Common myeloid progenitor, CD34-positive (primary cell): Measurements from ENCODE around the gene TMCO4.

Source experiments
- CTCF ChIA-PET: fragments of 350-600 bp; sonication (Branson Sonifier 250); formaldehyde crosslinking; loops from one replicate; lab custom pipeline; 2021; ENCODE audit warnings: antibody characterized with exemption; lab: Charles Lee
- POLR2A ChIA-PET: fragments of 350-600 bp; sonication (Branson Sonifier 250); formaldehyde crosslinking; loops from one replicate; lab custom pipeline; 2021; ENCODE audit warnings: antibody characterized with exemption; lab: Charles Lee
- DNase-seq, 3 donors: peaks; one replicate each; pipeline versions ENCODE4 v3.0.0 to v3.0.0-alpha.2; 2013
- H3K27ac ChIP-seq, 2 experiments: 1 replicate in 1 of 2; 2 replicates in 1 of 2; pipeline ENCODE4 v1.7.0; 2013; ENCODE audit warnings: inconsistent platforms in 2 of 2, low read length in 2 of 2, mild to moderate bottlenecking in 2 of 2, low read depth in 1 of 2, moderate library complexity in 1 of 2; ENCODE audit not compliant: severe bottlenecking in 2 of 2, insufficient read depth in 1 of 2, poor library complexity in 1 of 2
- H3K27me3 ChIP-seq, 5 experiments: replicated peaks in 2 of 5; 1 replicate in 3 of 5; 2 replicates in 2 of 5; pipeline versions ENCODE4 v1.6.1 to v1.7.0; 2013; ENCODE audit warnings: low read length in 4 of 5, mild to moderate bottlenecking in 2 of 5, moderate library complexity in 2 of 5, inconsistent platforms in 1 of 5; ENCODE audit not compliant: insufficient read depth in 5 of 5, control insufficient read depth in 4 of 5
- H3K36me3 ChIP-seq, 4 experiments: 1 replicate in 2 of 4; 2 replicates in 2 of 4; pipeline versions ENCODE4 v1.6.1 to v1.7.0; 2013; ENCODE audit warnings: low read length in 3 of 4, control low read depth in 1 of 4, mild to moderate bottlenecking in 1 of 4; ENCODE audit not compliant: control insufficient read depth in 4 of 4, insufficient read depth in 4 of 4
- H3K4me1 ChIP-seq, 4 experiments: 1 replicate in 3 of 4; 2 replicates in 1 of 4; pipeline versions ENCODE4 v1.6.1 to v1.7.1; 2013; ENCODE audit warnings: low read length in 3 of 4, mild to moderate bottlenecking in 3 of 4, control low read depth in 1 of 4, inconsistent platforms in 1 of 4, moderate library complexity in 1 of 4; ENCODE audit not compliant: control insufficient read depth in 4 of 4, insufficient read depth in 4 of 4; ENCODE audit errors: control extremely low read depth in 1 of 4
- H3K4me3 ChIP-seq, 7 experiments: 1 replicate in 4 of 7; 2 replicates in 3 of 7; pipeline versions ENCODE4 v1.5.1 to v1.7.0; 2013; ENCODE audit warnings: mild to moderate bottlenecking in 7 of 7, low read length in 6 of 7, moderate library complexity in 6 of 7, inconsistent platforms in 2 of 7, low read depth in 2 of 7, control low read depth in 1 of 7; ENCODE audit not compliant: insufficient read depth in 4 of 7, control insufficient read depth in 1 of 7; ENCODE audit errors: extremely low read depth in 1 of 7
- H3K9me3 ChIP-seq, 5 experiments: 1 replicate in 4 of 5; 2 replicates in 1 of 5; pipeline versions ENCODE4 v1.6.1 to v1.7.1; 2013; ENCODE audit warnings: low read length in 4 of 5, mild to moderate bottlenecking in 2 of 5, inconsistent platforms in 1 of 5, low read depth in 1 of 5, moderate library complexity in 1 of 5; ENCODE audit not compliant: control insufficient read depth in 4 of 5, insufficient read depth in 2 of 5; ENCODE audit errors: control extremely low read depth in 1 of 5
- WGBS: methylation state at CpG from one replicate; pipeline ENCODE4 v1.1.5; 2013; ENCODE audit not compliant: insufficient coverage; 5-methylcytosine and 5-hydroxymethylcytosine counted together

TMCO4 gene

DNA sequence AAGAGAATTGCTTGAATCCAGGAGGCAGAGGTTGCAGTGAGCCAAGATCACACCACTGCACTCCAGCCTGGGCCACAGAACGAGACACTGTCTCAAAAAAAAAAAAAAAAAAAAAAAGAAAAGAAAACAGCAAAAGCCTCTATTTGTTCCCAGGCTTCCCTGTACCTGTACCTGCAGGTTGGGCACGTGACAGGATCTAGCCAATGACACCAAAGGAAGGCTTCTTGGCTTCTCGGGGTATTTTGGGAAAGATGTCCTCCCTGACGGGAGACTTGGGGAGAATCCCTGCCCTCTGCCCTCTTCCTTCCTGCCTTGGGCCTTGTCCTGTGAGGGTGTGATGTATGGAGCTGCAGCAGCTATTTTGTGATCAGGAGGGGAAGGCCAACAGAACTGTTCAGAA lies 22.8 kb downstream of the TMCO4 start:
- ChIA-PET CTCF (no interaction called here), POLR2A (no interaction called here)
- no peak for DNase-seq
- H3K36me3 ChIP-seq, result peaks cover 0 to 35% (median 16%) of the 10 kb centered on the region in 4 experiments
- no peaks in the 10 kb centered on the region for H3K27me3 ChIP-seq
- no CpG with 5 or more reads among the region's 4 CpGs for WGBS
- H3K9me3 ChIP-seq, result peaks cover 0 to 2% (median 0%) of the 10 kb centered on the region in 5 experiments
- no peak overlapping the region for H3K27ac ChIP-seq
- H3K4me3 ChIP-seq, result no peak overlapping the region
- H3K4me1 ChIP-seq, result no peaks in the 10 kb centered on the region

DNA sequence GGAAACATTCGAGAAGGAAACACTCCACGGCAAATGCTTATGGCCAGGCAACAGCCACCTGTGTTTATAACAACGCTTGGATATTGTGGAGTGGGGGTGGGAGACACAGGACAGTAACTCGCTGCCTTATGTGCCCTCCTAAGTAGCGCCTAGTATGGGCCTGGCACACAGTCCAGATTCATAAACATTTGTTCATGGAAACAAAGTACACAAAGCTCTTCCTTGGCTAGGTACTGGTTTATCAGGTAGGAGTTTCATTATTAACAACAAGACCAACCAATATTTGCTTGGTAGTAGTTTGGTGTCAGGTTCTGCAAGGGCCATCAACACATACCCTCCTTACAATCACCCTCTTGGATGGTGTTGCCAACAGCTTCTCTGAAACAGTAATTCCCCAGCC lies 23.4 kb downstream of the TMCO4 start:
- Histone ChIP-seq H3K36me3 (peaks cover 0 to 37% (median 18%) of the 10 kb centered on the region in 4 experiments), H3K4me3 (no peak overlapping the region), H3K27ac (no peak overlapping the region), H3K4me1 (no peaks in the 10 kb centered on the region), H3K9me3 (no peaks in the 10 kb centered on the region), H3K27me3 (no peaks in the 10 kb centered on the region)
- 93% methylated on average over 3 of the region's 5 CpGs for WGBS
- DNase-seq, result no peak
- POLR2A ChIA-PET, result no interaction called here
- CTCF ChIA-PET, result no interaction called here

DNA sequence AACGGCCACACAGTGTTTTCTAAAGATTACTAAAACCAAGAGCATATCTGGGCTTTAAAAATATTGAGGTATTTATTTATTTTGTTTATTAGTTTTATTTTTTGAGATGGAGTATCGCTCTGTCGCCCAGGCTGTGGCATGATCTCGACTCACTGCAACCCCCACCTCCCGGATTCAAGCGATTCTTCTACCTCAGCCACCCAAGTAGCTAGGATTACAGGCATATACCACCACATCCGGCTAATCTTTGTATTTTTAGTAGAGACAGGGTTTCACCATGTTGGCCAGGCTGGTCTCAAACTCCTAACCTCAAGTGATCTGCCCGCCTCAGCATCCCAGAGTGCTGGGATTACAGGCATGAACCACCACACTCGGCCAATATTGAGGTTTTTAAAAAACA lies 23.9 kb downstream of the TMCO4 start:
- 100% methylated on average over 3 of the region's 9 CpGs for WGBS
- H3K27ac ChIP-seq, result no peak overlapping the region
- H3K4me1 ChIP-seq, result no peaks in the 10 kb centered on the region
- ChIA-PET CTCF (no interaction called here), POLR2A (no interaction called here)
- no peaks in the 10 kb centered on the region for H3K9me3 ChIP-seq
- no peak for DNase-seq
- peaks cover 0 to 39% (median 19%) of the 10 kb centered on the region in 4 experiments for H3K36me3 ChIP-seq
- H3K27me3 ChIP-seq, result no peaks in the 10 kb centered on the region
- H3K4me3 ChIP-seq, result no peak overlapping the region

DNA sequence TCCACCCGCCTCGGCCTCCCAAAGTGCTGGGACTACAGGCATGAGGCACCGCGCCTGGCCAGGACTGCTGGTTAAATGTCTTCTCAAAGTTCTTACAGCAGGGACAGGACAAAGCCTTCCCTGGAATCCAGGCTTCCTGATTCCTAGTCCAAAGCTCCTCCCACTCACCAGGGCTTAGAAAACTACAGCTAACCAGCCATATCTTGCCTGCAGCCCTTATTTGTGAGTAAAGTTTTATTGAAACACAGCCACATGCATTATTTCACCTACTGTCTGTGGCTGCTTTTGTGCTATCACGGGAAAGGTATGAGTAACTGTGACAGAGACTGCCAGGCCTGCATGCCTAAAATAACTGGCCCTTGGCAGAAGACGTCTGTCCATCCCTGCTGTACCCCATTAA lies 24.4 kb downstream of the TMCO4 start:
- WGBS, result 100% methylated on average over 4 of the region's 6 CpGs
- peaks cover 0 to 37% (median 17%) of the 10 kb centered on the region in 4 experiments for H3K36me3 ChIP-seq
- CTCF ChIA-PET, result no interaction called here

DNA sequence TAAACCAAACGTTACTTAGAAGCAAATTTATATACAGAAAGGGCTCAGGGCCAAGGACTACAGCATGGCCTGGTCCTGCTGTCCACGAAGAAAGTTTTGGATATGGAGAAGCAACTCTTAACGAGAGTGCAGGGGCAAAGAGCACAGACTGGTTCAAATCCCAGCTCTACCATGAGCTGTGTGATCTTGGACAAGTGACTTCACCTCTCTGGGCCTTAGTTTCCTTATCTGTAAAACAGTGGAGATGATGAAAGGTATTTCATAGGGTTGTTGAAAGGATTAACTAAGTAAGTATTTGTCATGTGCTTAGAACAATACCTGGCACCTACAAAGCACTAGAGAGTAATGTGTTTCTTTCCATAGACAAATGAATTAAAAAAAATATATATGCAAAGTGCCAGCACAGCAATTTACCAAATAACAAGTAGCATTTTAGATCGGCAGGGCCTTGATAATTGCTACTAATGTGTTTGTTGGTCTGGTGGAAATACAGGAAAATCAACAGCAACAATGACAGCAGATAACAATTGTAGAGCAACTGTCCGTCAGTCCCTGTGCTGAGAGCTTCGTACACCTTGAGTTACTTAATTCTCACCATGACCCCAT lies 25.4 kb downstream of the TMCO4 start:
- ChIA-PET CTCF (interaction anchor here (1.4 to 2.1 kb wide), 2 partner anchors 13 to 22 kb away, joined by 4 to 6 read pairs; no protein-coding TSS in a partner anchor), POLR2A (no interaction called here)
- 100% methylated on average over 5 of the region's 6 CpGs for WGBS
- Histone ChIP-seq H3K36me3 (peaks cover 0 to 32% (median 15%) of the 10 kb centered on the region in 4 experiments), H3K4me1 (no peaks in the 10 kb centered on the region), H3K9me3 (no peaks in the 10 kb centered on the region), H3K27me3 (no peaks in the 10 kb centered on the region), H3K4me3 (no peak overlapping the region), H3K27ac (no peak overlapping the region)
- DNase-seq, result no peak

More for the DNA sequence above, 24.4 kb downstream of the TMCO4 start:
- no peaks in the 10 kb centered on the region for H3K4me1 ChIP-seq
- no peak overlapping the region for H3K27ac ChIP-seq
- no peaks in the 10 kb centered on the region for H3K27me3 ChIP-seq
- no peaks in the 10 kb centered on the region for H3K9me3 ChIP-seq
- POLR2A ChIA-PET, result no interaction called here
- no peak for DNase-seq
- no peak overlapping the region for H3K4me3 ChIP-seq

DNA sequence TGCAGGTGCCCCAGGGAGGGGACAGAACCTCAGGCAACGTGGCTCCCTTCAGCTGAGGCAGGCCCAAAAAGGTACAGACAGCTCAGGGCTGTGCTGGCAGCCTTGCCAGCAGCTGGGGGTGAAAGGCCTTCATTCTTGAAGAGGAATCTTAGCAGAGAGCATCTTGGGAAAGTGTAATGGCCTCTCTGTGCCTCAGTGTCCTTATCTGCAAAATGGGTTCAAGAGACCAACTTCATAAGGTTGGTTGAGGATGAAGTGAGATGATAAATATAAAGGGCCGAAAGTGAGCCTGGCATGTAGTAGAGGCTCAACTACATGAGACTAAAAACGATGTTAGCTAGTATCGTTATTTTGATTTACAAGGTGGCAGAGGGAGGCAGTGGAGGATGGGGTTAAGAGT lies 26.2 kb downstream of the TMCO4 start:
- no peaks in the 10 kb centered on the region for H3K4me1 ChIP-seq
- ChIA-PET POLR2A (no interaction called here), CTCF (interaction anchor here (1.4 to 2.1 kb wide), 3 partner anchors 10 to 23 kb away, joined by 3 to 6 read pairs (median 4); no protein-coding TSS in a partner anchor)
- no peak overlapping the region for H3K4me3 ChIP-seq
- no peaks in the 10 kb centered on the region for H3K9me3 ChIP-seq
- DNase-seq, result no peak
- no peaks in the 10 kb centered on the region for H3K27me3 ChIP-seq
- peaks cover 0 to 25% (median 13%) of the 10 kb centered on the region in 4 experiments for H3K36me3 ChIP-seq
- H3K27ac ChIP-seq, result no peak overlapping the region
- 90% methylated on average over 4 of the region's 4 CpGs for WGBS

DNA sequence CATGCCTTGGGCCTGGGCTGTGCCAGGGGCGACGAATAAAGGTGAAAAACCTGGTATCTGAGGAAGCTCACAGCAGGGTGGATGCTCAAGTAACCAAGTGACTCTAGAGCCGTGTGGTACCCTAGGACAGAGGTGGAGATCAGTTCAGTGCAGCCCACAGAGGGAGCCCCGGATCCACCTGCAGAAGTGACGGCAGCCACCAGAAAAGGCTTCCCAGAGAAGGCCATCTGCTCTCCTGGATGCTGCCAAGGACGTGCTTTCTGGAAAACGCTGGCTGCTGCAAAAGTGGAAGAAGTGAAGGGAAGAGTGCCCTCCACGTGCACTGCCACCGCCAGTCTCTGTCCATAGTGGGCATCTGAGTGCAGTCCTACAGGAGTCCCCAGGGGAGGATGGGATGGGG lies 27.7 kb downstream of the TMCO4 start:
- Histone ChIP-seq H3K36me3 (peaks cover 0 to 26% (median 15%) of the 10 kb centered on the region in 4 experiments), H3K27me3 (no peaks in the 10 kb centered on the region), H3K27ac (no peak overlapping the region), H3K4me3 (no peak overlapping the region), H3K4me1 (no peaks in the 10 kb centered on the region), H3K9me3 (no peaks in the 10 kb centered on the region)
- DNase-seq, result no peak
- POLR2A ChIA-PET, result no interaction called here
- WGBS, result 96% methylated on average over 9 of the region's 9 CpGs
- CTCF ChIA-PET, result interaction anchor here (0.8 to 2.0 kb wide), 2 partner anchors 8 to 11 kb away, joined by 3 to 6 read pairs; no protein-coding TSS in a partner anchor
